Measurements from ENCODE around the gene TDRD10.

TDRD10 gene

DNA sequence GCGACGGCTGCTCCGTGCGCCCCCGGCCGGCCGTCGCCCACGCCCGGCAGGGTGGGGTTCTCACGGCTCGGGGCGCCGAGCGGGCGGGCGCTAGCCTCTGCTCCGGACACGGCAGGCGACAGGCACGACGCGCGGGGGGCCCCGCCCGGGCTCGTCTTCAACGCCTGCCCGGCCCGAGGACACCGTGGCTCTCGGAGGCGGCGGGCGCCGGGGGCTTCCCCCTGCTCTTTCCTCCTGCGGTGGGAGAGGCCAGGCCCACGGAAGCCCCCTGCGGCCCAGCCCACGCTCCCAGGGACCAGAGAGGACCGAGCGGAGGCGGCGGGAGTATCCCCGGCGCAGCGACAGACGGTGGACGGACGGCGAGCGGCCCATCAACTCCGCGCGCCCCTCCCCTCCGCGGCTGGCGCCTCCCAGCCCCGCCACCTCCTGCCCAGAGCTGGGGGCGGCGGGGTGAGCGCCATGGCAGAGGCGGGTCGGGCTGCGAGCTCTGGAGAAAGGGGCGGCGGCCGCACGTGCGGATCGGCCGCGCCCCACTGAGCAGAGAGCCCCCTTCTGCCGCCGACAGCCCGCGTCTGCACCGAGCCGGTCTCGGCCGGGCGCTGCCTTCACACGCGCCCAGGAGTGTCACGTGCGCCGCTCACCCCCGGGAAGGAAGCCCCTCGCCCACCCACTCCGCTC is at the start of gene TDRD10, which contains the start of gene SHE:
TDRD10 (plus strand) TSS at position 154 of the 678 bp plus-strand sequence. CDS start 4,685 bp downstream, outside the sequence.
SHE (minus strand) TSS at position 347 of the 678 bp plus-strand sequence. CDS start 386 bp downstream, outside the sequence.
- no peaks in the 10 kb centered on the region for H3K9me3 ChIP-seq (ENCODE audit: insufficient read depth, low read length)
- H3K27me3 ChIP-seq (ENCODE audit: low read depth, low read length) = peaks cover 16% of the 10 kb centered on the region
- peaks cover under 1% of the 10 kb centered on the region for H3K4me1 ChIP-seq (ENCODE audit: low read length)
- no peak within 1 kb of the TSS for H3K9ac ChIP-seq (ENCODE audit: low read length)
- H3K79me2 ChIP-seq (ENCODE audit: low read length) = no peaks in the 10 kb centered on the region
- TF ChIP-seq EZH2phosphoT487 (IDR thresholded peaks at IDR 0.05; ENCODE audit: low read depth) (no peak), CTCF (IDR thresholded peaks at IDR 0.05; ENCODE audit: low read depth, low read length) (no peak)
- no peaks in the 10 kb centered on the region for H4K20me1 ChIP-seq (ENCODE audit: insufficient read depth, low read length)
- H3K4me2 ChIP-seq (ENCODE audit: low read length) = no peak within 1 kb of the TSS
- no peaks in the 10 kb centered on the region for H3K36me3 ChIP-seq (replicated peaks; ENCODE audit: low read depth, low read length)
- no peak within 1 kb of the TSS for H3K4me3 ChIP-seq (ENCODE audit: low read length)
- H2AFZ ChIP-seq (ENCODE audit: low read depth, low read length) = no peak within 1 kb of the TSS
- H3K27ac ChIP-seq (ENCODE audit: low read length) = no peak within 1 kb of the TSS

DNA sequence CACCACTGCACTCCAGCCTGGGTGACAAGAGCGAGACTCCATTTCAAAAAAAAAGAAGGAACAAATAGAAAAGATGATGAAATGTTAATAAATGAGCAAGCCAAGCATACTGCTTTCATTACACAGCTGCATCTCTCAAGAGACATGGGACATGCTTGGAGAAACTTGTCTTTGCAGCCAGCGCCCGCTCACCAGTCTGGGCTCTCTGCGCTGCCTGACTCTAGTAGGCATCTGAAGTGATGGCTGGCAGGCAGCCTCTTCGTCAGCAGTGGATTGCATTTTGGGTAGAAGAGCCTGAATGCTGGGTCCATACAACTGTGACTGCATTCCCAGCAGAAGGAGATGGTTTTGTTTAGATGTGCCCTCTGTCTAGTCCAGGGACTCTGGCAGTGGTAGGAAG is 48.9 kb upstream of the TDRD10 start:
- Histone ChIP-seq H3K4me2 (ENCODE audit: low read length) (no peak overlapping the region), H3K9me3 (ENCODE audit: insufficient read depth, low read length) (no peaks in the 10 kb centered on the region), H3K27ac (ENCODE audit: low read length) (no peak overlapping the region)

DNA sequence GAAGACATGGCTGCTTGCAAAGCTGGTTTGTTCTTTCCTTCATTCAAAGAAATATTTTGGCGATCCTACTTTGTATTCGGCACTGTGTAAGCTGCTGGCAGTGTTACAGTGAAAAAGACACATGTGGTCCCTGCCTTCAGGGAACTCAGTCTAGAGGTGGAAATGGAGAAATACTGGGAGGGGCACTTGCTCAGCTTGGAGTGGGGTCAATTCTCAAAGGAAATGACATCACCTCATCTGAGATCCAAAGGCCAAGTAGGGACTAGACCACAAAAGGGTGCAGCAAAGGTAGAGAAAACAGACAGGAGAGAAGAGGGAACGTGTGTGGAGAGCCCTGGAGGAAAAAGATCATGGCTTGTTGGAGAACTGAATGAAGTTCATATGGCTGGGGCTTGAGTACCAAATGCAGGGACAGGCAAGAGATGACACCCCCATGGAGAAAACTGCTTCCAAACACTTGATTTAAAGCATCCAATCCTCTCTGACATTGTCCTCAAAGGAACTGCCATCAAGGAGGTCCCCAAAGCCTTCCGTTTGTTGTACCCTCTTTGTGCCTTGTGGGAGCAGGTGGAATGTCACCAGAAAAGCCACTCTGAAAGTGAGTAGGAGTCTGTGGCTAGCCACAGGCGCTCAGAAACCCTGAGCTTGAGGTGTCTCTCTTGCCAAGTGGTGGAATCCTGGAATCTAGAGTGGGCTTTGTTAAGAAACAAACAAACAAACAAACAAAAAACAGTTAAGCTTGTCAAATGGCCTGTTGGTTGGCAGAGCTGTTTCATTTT is 48.3 kb upstream of the TDRD10 start:
- no peaks in the 10 kb centered on the region for H3K79me2 ChIP-seq (ENCODE audit: low read length)
- no peak overlapping the region for H3K9ac ChIP-seq (ENCODE audit: low read length)
- H3K4me2 ChIP-seq (ENCODE audit: low read length) = no peak overlapping the region
- peaks cover 5% of the 10 kb centered on the region for H3K4me1 ChIP-seq (ENCODE audit: low read length)
- H3K36me3 ChIP-seq (replicated peaks; ENCODE audit: low read depth, low read length) = peaks cover 37% of the 10 kb centered on the region
- TF ChIP-seq EZH2phosphoT487 (IDR thresholded peaks at IDR 0.05; ENCODE audit: low read depth) (no peak), CTCF (IDR thresholded peaks at IDR 0.05; ENCODE audit: low read depth, low read length) (no peak)
- H4K20me1 ChIP-seq (ENCODE audit: insufficient read depth, low read length) = no peaks in the 10 kb centered on the region
- no peaks in the 10 kb centered on the region for H3K9me3 ChIP-seq (ENCODE audit: insufficient read depth, low read length)
- H3K4me3 ChIP-seq (ENCODE audit: low read length) = no peak overlapping the region
- no peak overlapping the region for H2AFZ ChIP-seq (ENCODE audit: low read depth, low read length)
- no peak overlapping the region for H3K27ac ChIP-seq (ENCODE audit: low read length)
- no peaks in the 10 kb centered on the region for H3K27me3 ChIP-seq (ENCODE audit: low read depth, low read length)

More for the DNA sequence above, 48.9 kb upstream of the TDRD10 start:
- peaks cover 37% of the 10 kb centered on the region for H3K36me3 ChIP-seq (replicated peaks; ENCODE audit: low read depth, low read length)
- no peak overlapping the region for H2AFZ ChIP-seq (ENCODE audit: low read depth, low read length)
- H3K4me1 ChIP-seq (ENCODE audit: low read length) = peaks cover 5% of the 10 kb centered on the region
- no peak overlapping the region for H3K4me3 ChIP-seq (ENCODE audit: low read length)
- TF ChIP-seq CTCF (IDR thresholded peaks at IDR 0.05; ENCODE audit: low read depth, low read length) (no peak), EZH2phosphoT487 (IDR thresholded peaks at IDR 0.05; ENCODE audit: low read depth) (no peak)
- no peaks in the 10 kb centered on the region for H3K27me3 ChIP-seq (ENCODE audit: low read depth, low read length)
- H3K79me2 ChIP-seq (ENCODE audit: low read length) = no peaks in the 10 kb centered on the region
- no peaks in the 10 kb centered on the region for H4K20me1 ChIP-seq (ENCODE audit: insufficient read depth, low read length)
- no peak overlapping the region for H3K9ac ChIP-seq (ENCODE audit: low read length)
